ENCODE measurements around the gene SPIRE1.

DNA sequence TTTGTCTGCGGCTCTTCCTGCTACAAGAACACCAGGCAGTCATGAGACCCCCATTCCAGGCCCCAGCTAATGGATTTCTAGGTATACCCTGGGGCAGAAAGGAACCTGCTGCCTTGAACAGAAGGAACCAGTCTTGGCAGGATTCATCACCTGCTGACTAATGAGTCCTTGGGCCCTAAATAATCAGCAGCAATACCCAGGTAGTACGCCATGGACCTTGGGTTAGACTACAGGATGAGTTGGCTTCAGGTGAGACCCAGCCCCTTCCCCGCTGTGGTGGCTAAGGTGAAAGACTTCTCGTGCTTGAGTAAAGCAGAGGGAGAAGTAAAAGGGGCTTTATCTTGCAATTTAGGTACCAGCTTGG is 105.0 kb downstream of the SPIRE1 start:
- no peak for TF ChIP-seq EZH2 (IDR thresholded peaks at IDR 0.05; ENCODE audit: borderline replicate concordance, insufficient read depth, low read length, poor library complexity, severe bottlenecking)
- TF ChIP-seq, protein P1, sequence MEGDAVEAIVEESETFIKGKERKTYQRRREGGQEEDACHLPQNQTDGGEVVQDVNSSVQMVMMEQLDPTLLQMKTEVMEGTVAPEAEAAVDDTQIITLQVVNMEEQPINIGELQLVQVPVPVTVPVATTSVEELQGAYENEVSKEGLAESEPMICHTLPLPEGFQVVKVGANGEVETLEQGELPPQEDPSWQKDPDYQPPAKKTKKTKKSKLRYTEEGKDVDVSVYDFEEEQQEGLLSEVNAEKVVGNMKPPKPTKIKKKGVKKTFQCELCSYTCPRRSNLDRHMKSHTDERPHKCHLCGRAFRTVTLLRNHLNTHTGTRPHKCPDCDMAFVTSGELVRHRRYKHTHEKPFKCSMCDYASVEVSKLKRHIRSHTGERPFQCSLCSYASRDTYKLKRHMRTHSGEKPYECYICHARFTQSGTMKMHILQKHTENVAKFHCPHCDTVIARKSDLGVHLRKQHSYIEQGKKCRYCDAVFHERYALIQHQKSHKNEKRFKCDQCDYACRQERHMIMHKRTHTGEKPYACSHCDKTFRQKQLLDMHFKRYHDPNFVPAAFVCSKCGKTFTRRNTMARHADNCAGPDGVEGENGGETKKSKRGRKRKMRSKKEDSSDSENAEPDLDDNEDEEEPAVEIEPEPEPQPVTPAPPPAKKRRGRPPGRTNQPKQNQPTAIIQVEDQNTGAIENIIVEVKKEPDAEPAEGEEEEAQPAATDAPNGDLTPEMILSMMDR (IDR thresholded peaks at IDR 0.05; ENCODE audit: poor library complexity, severe bottlenecking) = no peak

Measured in neural cell (in vitro differentiated cells).